Measurements from ENCODE around the gene MYO1B.

MYO1B gene

DNA sequence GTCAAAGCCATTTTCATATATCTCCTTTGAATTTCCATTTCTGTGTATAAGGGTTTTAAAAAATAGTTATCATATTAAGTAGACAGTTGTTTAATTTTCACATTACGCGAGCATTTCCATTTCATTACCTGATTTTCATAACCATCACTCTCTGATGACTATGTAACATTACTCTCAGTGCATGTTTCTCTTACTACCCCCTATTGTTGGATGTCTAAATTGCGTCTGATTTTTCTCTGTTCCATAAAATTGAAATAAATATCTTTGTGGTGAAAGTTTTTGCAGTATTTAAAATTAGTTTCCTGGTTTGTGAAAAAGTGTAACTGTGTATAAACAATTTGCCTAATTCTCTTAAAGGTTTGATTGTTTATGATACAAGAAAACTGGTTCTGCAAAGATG lies 123.8 kb downstream of the MYO1B start:
- no peak for DNase-seq

DNA sequence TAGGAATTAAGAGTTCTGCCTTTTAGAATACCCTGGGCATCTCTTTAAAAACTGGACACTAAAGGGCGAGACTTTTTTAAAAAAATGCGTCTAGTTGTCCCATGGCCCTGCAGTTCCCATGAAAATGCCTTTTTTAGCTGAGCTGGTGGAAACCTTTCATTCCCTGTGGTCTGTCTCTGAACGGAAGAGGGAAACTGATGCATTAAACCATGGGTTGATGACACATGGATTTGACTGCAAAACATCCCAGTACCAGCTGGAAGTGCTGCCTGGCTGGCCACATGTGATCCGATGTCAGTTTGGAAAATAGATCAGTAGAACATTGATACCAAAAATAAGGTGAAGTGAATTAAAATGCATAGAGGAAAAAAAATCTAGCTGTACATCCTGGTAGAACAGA lies 129.2 kb downstream of the MYO1B start:
- no peak for DNase-seq

DNA sequence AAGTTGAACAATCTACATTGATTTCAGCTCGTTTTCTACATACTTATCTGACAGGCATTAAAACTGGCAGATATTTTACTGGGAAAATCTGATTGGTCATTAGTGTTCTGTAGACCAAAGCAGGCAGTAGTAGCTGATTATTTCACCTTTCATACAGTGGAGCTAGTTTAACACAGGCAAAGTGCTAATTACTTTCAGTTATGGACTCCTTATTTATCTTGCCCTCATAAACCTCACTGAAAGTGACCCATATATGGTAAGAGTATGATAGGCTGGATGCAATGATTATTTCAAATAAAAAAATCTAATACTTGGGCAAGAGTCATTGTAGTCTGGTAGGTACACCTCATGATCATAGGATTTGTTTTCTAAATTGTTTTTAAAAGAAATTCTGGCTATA lies 129.7 kb downstream of the MYO1B start:
- DNase-seq, result no peak

DNA sequence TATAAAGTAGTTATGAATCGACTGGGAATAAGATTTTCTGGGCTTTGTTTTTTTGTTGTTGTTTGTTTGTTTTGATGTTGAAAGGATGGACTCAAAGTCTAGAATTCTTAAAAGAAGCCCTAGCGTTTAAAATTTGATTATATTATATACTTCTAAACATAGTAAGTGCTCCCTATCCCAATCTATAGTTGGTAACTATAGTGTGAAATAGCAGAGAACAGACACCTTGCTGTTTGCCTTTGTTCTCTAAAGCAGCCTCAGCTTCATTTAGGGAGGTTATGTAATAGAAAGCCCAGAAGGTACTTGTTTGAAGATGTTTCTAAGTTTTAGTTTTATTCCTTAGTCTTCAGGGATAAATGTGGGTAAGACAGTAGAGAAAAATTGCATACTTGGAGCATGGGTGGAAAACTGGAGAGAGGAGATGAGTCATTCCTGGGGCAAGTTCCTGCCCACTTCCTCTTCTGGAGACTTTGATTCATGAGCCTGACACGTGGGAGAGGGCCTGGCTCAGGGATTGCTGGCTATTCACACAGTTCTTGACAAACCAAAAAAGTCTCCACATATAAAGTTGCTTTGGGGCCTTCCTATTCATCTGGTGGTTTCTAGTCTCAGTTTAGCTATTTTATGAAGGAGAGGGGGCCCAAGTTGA lies 131.9 kb downstream of the MYO1B start:
- no peak for DNase-seq

DNA sequence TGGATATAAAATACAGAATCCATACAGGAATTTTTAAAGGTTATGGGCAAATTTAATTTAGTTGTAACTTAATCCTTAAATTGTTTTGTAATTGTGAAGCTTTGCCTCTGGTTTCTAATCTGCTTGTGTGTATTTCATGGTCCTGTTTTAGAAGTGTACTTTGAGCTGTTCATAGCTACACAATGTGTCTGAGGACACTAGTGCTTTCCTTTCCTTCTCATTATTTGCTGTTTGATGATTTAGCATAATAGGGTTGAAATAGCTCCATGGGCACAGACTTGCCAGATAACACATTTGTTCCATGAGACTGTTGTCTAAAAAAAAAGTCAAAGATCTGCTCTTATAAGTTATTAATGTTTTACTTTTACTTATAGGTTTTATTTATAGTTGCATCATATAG lies 134.2 kb downstream of the MYO1B start:
- no peak for DNase-seq

DNA sequence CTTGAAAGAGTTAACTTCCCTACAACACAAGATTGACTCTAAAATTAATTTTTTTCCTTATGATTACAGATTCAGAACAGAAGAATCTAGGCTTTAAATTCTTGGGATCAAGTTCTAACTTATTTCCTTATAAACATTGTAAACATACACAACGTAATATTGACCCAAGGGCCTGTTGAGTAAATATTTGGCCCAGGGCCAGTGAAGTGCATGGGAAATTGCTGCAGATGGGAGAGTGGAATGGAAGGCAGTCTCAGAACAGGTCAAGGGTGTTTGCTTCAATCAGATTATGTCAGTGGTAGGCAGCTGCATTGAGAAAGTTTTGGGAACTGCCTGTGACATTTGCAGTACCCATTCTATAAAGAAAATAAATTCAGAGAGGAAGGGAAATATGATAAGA lies 137.6 kb downstream of the MYO1B start:
- no peak for DNase-seq

DNA sequence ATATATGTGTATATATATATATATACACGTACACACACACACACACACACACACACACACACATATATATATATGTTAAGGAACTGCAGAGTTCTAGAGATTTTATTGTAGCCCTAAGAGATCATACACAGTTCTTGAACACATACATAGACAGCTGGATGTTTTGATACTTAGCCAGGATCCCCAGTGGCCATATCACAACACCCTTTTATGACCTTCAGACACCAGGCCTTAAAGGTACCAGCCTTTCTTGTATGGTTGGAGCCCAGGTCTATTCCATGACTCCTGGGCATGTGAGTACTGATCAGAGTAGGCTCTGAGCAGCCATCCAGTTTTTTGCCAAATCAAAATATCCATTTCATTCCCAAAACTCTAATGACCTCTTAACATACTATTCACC lies 138.3 kb downstream of the MYO1B start:
- DNase-seq, result no peak

- no peak for DNase-seq
Observed at GRCh38 chr2:191384829-191385228, 139.6 kb downstream of the MYO1B start.

- no peak for DNase-seq
Observed at GRCh38 chr2:191385416-191386160, 140.4 kb downstream of the MYO1B start.

DNA sequence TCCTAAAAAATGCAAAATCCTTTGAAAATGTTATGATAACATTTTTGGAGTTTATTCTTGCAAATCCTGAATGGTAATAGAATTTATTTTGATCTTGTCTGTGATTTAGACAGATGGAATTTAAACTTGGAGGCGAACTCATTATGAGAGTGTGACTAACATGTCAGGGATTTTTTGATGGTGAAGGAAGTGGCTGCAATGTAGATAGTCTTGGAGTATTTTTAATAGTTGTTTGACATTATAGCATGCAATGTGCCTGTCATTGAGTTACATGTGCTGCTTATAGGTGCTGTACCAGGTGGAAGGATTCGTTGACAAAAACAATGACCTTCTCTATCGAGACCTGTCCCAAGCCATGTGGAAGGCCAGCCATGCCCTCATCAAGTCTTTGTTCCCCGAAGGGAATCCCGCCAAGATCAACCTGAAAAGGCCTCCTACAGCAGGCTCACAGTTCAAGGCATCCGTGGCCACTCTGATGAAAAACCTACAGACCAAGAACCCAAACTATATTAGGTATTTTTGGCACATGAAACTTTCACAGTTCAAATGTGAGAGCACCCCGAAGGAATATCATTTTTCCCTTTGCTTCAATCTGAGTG lies 141.8 kb downstream of the MYO1B start:
- no peak for DNase-seq

- DNase-seq, result no peak
Observed at GRCh38 chr2:191389288-191389687, 144.1 kb downstream of the MYO1B start.

DNA sequence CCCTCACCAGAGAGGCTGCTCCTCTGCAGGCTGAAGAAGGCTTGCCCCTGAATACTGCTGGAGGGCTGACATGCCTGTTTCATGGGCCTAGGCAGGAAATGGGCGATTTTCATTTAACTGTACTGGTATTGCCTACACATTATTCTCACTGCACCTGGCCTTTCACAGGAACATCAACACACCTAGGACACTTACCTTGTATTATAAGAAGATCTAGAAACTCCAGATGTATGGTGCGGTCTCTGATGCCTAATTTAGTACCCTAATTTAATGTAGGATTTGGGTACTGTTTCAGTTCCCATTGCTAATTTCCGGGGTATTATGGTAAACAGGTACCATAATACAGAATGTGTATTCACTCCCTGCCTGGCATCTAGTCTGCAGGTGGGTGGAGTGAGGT lies 146.0 kb downstream of the MYO1B start:
- DNase-seq, result no peak

DNA sequence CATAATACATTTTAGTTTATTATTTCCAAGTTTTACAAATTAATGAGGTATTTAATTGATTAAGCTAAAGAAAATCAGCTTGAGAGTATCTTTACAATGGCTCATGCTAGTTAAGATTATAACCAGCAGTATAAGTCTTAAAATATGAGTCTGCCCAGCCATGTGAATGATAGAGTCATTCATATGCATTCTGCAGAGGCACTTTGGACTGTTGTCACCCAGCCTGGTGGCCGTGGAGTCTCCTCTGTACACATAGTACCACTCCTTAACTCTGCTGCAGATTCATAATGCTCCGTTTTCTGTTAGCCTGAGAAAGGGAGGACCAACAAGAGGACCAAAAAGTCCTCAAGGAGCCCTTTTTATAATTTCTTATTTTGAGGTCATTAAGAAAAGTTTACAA lies 148.8 kb downstream of the MYO1B start:
- no peak for DNase-seq

DNA sequence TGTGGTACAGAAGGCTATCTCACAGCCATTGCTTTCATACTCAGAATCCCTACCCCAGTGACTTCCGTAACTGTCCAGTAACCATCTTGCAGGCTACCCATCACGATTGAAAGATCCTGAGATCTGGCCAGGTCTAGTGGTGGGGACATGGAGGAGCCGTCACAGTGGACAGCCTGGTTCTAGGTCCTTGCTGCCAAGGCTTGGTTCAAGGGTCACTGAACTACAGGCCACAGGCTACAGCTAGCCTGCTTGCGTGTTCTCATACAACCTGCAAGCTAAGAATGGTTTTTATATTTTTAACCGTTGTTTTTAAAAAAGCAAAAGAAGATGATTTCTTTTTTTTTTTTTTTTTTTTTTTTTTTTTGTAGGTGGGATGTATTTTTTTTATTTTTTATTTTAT lies 151.6 kb downstream of the MYO1B start:
- DNase-seq, result no peak

DNA sequence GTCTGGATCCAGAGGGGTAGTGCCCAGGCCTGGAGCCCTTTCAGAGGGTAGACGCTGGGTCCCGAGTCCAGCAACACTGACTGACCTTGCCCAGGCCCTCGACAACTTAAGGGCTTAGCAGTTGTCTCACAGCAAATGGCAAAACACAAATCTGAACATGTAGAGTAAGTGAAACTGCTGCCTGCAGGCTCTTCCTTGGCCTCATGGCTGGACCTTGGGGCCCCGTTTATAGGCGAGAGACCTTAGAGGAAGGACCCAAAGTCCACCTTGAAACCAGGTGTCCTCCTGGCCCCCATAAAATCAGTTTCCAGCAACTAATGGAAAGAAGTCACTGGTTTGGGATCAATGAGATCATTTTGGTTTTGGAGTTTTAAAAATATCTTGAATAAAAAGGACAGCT lies 154.4 kb downstream of the MYO1B start:
- no peak for DNase-seq

DNA sequence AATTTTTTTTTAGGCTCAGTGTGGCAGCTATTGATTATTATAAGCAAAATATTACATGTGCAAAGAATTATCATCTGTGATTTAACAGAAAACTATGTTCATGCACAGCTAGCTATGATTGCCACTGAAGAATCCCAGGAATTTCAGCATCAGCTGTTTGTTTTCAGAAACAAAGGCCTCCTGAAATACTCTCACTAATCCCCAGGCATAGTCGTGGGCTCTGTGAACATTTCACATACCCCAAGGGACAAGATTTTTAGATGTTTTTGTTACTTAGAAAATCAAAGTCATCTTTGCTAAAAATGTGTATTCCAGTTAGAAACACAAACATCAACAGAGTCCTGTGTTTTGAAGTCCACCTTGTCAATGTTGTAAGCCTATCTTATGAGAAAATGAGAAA lies 156.1 kb downstream of the MYO1B start:
- DNase-seq, result no peak

DNA sequence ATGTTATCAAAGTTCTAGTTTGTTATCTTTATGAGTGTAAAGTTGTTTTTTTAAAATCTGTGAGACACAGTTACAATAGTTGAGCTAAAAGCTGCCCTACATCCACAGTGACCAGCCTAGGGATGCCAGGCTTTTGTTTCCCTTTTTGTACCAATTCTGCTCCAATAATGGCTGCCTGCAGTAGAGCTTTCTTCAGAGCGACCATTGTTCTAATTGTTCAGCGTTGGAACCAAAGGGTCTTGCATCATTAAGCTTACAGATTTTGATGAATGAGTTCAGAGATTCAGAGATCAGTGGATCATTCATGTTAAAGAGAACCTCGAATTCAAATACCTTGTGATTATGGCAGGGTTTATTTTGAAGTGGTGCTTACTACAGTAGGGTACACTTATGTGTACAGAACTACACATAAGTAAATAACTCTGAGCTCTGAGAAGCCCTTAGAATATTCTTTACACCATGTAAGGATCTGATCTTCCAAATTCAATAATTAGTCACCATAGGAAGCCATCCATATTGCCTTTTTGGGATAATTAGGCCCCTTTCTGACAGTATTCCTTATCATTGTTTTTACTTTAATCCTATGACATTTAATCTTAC lies 157.9 kb downstream of the MYO1B start:
- no peak for DNase-seq

GRCh38 chr2:191404568-191404991 lies 159.4 kb downstream of the MYO1B start:
- no peak for DNase-seq

DNA sequence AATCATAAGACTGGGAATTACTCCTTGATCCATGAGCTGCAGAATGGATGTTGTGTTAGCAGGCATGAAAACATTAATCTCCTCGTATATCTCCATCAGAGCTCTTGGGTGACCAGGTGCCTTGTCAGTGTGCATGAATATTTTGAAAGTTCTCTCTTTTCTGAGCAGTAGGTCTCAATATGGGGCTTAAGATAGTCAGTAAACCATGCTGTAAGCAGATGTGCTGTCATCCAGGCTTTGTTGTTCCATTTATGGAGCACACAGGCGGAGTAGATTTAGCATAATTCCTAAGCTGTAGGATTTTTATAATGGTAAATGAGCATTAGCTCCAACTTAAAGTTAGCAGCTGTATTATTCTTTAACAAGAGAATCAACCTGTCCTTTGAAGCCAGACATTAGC lies 160.3 kb downstream of the MYO1B start:
- no peak for DNase-seq

DNA sequence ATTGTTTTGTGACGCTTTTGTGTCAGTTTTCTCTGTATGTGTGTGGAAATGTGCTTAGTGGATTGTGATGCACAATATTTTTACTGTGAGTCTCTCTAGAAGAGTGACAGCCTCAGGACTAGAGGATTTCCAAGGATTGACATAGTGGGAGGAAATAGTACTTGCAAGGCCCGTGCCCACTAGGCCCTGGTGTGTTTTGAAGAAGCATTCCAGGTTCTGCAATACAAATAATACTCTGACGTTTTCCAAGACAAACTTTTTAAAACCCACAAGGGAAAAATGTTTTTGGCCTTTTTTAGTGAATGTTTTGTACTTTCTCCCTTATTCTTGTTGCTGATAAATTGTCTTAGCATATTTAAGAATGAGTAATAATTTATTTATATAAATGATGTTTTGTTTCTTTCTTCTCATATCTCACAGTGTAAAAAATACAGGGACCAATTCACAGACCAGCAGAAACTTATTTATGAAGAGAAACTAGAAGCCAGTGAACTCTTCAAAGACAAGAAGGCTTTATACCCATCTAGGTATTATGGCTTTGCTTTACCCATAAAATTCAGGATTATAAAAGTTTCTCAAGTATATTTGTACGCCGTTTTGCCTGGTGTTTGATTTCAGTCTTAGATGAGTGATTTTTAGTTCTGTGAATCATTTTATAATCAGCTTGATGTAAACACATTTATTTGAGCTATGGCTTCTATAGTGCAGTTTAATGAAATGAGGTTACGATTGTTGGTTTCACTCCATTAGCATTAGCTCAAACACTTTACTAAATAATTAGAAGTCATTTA lies 165.6 kb downstream of the MYO1B start:
- DNase-seq, result no peak

DNA sequence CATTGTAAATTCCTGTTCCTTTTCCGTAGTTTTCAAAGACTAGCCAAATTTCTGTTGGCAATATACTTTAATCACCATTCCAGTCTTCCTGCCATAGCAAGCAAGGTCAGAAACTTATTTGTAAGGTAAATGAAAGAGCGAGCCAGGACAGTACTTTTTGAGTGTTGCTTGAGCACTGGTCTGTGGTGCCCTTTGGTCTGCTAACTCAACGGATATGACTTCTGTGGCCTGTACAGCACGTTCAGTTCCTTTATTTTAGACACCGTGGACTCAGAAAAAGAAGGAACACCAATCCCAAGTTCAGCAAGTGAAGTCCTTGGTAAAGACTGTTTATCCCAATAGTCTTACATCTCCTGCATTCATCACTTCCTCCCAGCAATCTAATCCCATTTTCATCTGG lies 166.3 kb downstream of the MYO1B start:
- no peak for DNase-seq

DNA sequence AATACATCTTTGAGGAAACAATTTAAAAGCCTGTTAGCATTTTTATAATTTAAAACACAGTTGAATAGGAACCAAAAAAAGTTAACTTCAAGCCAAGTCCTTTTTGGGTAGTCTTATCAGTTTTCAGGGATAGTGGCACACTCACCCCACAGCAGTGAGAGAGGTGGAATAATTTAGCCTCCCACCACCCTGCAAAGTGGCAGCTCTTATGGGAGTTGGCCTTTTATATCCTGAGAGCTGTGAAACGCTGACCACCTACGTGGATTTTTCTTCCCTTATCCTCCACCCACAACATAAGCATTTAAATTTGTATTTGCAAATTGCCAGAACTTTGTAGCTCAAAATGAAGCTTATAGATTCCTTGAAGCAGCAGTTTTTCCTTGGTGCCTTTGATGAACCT lies 167.1 kb downstream of the MYO1B start:
- no peak for DNase-seq

- no peak for DNase-seq
Observed at GRCh38 chr2:191415101-191415500, 169.9 kb downstream of the MYO1B start.

Measured in NCI-H1417 treated with DMSO at 0.1 percent for 48 hours (cell line).